GM21447 (cell line): ENCODE measurements around the gene TMEM219.
"Not testable (repeated sequence)": the region's sequence is repeated elsewhere in the genome, so short reads cannot be mapped to it uniquely, and the experiment has no call there.

ENCODE experiments used
- ATAC-seq: cut with Tn5 transposase; IDR thresholded peaks from one replicate; pipeline ENCODE4 v1.9.1; 2021; ENCODE audit not compliant: unreplicated experiment

Gene TMEM219, protein sequence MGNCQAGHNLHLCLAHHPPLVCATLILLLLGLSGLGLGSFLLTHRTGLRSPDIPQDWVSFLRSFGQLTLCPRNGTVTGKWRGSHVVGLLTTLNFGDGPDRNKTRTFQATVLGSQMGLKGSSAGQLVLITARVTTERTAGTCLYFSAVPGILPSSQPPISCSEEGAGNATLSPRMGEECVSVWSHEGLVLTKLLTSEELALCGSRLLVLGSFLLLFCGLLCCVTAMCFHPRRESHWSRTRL

DNA sequence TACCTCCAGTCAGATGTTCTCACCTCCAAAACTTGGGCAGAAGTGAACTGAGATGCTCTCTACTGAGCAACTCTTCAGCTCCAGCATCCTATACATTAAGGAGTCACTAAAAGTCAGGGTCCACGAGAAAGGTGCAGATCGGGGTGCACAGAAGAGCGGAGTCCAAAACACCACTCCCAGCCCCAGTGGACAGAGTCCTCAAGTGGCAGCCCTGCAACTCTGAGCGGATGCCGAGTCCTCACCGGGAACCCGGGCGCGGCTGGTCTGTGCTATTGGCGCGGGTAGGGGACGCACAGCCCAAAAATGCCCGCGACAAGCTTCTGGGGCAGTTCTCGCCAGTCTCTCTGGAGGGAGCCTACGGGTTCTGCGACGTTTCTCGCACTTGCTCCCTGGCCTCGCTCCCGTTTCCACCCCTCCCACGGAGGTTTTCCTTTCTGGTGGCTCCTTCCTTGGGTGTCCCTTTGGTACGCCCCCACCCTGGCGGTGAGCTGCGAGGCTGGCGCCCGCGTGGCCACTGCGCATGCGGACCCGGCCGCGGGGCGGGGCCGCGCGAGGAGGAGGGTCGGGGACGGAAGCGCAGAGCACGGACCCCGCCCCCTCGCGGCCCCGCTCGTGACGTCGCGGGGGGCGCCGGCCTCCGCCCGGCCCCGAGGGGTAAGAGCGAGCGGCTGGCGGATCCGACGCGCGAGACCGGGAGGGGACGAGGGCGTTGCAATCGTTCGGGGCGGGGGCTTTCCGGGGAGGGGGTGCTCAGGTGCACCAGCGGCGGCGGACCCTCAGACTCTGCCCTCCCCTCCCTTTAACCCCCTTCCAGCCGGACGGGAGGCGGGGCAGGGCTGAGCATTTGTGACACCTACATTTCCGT lies at the start of gene TMEM219:
Gene TMEM219, plus strand, starts transcription at position 601 of the 865 bp plus-strand sequence. CDS start 1,065 bp downstream, outside the sequence.
- peak; percentile 80 for ATAC-seq

DNA sequence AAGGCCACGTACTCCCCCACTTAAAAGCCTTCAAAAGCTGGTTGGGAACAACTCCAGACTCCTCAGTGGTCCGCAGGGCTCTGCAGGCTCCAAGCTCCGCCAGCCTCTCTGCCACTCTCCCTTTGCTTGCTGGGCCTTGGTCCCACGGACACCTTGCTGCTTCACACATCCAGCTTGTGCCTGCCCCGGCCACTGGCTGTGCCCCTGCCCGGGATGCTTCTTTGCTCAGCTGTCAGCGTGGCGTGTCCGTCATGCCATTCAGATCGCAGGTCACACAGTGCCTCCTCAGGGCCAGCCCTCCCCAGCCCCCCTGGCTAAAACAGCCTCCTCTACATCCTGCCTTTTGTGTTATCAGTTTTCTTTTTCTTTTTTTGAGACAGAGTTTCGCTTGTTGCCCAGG lies 49.8 kb upstream of the TMEM219 start:
- ATAC-seq = no peak

DNA sequence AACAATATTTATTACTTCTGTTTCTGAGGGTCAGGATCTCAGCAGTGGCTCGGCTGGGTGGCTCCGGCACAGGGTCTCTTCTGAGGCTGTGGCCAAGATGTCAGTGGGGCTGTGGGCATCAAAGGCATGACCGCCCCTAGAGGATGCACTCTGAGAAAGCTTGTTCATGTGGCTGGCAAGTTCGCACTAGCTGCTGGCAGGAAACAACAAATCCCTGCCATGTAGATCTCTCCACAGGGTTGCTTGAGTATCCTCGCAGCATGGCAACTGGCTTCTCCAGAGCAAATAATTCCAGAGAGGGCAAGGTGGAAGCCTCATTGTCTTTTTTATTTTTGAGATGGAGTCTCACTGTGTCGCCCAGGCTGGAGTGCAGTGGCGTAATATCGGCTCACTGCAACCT lies 48.4 kb upstream of the TMEM219 start:
- no peak for ATAC-seq

DNA sequence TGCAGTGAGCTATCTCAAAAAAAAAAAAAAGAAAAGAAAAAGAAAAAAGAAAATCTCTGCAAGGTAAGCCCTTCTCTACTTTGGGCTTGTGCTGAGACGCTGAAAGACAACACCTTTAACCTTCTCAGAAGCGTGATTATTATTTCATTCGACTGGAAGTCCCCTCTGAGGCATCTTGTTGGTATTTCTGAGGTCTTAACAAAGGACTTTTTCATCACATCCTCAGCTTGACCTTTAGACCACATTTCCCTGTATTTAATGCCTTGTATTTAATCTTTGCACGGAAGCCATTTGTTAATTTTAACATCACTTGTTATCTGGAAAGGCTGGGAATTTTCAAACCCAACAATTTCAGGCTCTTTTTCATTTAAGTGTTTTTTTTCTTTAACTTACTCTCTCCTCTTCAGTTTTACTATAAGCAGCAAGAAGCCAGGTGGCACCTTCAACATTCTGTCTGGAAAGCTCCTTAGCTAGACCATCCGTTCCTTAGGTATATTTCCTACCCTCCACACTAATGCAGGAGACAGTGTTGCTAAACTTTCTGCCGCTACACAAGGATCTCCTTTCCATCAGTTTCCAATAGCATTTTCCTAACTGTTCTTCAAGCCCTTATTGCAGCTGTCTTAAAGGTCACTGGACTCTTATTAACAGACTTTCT lies 46.2 kb upstream of the TMEM219 start:
- no peak for ATAC-seq

DNA sequence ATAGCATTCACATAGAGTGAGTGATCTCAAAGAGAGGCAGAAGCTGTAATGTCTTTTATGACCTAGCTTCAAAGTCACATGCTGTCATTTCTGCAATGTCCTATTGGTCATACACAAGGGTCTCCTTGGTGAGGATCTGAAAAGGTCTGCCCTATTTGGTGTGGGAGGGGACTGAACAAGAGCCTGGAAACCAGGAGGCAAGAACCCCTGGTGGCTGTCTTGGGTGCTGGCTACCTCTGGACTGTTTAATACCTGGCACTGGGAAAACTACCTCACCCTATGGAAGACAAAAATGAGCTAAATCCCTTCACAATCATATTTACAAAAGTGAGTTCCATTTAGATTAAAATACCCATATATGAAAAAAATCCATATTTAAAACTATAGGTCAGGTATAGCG lies 44.9 kb upstream of the TMEM219 start:
- no peak for ATAC-seq

DNA sequence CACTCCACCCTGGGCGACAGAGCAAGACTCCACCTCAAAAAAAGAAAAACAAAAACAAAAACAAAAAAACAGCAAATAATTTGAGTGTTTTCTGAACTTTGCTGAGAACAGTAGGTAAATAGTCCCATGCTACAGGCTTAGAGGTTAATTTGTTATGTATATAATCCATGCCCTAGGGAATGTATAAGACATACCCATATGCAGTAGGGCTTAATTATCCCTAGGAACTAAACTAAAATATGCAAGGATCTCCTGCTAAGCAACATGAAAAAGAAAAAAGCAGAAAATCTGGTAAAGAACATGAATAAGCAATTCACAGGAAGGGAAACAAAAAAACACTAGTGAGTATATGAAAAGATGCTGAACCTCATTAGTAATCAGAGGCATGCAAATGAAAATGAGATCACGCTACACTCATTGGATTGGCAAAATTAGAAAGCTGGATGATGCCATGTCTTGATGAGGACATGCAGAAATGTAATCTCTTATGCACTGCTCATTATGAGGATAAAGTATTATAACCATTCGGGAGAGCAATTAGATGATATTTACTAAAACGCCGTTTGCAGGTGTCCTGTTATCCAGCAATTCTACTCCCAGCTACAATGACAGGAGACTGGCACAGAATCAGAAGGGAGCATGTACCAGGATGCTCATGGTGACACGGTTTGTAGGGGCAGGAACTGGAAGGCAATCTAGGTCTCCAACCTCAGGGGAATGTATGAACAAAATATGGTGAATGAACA lies 41.4 kb upstream of the TMEM219 start:
- ATAC-seq = no peak

DNA sequence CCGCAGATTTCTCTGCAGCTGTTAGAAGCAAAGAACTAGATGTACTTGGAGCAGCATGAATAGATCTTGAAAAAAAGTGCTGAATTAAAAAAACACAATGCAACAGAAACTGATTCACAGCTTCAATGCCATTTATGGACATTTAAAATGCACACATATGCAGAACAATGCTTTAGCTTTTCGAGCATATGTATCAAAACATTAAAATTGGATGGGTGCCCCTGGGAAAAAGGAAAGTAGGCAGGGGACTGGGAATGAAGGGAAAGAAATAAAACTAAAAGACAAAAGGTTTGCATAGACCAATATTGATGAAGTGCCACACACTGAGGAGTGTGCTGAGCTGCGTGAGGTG lies 40.9 kb upstream of the TMEM219 start:
- no peak for ATAC-seq

DNA sequence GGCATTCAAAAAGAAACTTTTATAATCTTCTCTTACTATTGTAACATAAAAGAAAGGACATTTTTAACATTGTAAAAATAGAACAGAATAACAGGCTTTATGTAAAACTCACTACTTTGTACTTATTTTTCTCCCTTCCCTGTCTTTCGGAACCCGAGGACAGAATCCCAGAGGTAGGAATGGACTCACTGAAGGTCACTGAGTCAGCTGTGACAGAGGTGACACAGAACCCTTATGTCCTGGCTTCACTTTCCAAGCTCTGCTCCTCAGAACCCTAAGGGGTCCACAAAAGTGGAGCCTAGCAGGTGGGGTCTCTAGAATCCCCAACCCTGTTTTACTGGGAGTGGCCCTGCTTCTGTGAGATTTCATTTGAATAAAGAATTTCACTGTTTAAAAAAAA lies 39.6 kb upstream of the TMEM219 start:
- ATAC-seq = no peak

DNA sequence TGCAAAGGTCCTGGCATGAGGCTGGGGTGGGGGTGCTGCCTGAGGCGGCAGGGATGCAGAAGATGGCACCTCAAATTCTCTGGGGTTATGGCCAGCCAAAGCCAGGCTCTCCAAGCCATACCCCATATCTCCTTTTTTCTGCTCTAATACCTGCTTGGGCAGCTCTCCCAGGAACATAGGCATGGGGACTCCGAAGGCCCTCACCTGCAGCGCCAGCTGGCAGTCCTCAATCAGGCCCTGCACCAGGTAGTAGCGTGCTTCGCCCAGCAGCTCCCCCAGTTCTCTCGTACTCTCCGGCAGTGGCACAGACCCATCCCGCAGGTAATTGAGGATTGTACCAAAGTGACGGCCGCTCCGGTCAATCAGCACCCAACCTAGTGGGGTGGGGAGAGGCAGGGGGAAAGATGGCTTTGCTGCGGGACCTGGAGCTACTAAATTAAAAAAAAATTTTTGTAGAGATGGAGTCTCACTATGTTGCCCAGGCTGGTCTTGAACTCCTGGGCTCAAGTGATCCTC lies 38.8 kb upstream of the TMEM219 start:
- ATAC-seq = no peak

DNA sequence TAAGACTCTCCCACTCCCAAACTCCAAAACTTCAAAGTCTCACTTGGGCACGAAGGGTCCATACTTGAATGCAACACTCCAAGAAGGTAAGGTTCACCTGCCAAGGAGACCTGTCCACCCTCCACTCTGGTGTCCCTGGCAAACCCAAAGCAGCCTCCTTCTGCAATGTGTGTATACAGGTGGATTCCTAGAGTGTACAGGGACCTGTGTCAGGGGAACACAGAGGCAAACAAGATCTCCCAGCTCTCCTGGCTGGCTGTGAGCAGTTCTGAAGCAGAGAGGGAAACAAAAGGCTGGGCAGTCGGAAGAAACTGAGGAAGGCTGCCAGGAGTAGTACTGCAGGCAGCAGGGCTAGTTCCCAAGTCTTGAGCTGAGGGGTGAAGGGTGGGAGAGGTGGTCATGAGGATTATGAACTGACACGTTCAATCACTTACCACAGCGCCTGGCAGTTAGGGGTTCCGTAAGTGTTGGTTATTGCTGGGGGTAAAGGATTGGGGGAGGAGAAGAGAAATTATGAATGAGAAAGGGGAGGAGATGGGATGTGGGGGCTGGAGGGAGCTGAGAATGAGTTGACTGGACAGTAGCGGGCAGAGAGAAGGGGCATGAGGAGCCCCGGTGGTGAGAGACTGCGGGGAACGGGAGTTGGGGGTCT lies 36.6 kb upstream of the TMEM219 start:
- no peak for ATAC-seq

DNA sequence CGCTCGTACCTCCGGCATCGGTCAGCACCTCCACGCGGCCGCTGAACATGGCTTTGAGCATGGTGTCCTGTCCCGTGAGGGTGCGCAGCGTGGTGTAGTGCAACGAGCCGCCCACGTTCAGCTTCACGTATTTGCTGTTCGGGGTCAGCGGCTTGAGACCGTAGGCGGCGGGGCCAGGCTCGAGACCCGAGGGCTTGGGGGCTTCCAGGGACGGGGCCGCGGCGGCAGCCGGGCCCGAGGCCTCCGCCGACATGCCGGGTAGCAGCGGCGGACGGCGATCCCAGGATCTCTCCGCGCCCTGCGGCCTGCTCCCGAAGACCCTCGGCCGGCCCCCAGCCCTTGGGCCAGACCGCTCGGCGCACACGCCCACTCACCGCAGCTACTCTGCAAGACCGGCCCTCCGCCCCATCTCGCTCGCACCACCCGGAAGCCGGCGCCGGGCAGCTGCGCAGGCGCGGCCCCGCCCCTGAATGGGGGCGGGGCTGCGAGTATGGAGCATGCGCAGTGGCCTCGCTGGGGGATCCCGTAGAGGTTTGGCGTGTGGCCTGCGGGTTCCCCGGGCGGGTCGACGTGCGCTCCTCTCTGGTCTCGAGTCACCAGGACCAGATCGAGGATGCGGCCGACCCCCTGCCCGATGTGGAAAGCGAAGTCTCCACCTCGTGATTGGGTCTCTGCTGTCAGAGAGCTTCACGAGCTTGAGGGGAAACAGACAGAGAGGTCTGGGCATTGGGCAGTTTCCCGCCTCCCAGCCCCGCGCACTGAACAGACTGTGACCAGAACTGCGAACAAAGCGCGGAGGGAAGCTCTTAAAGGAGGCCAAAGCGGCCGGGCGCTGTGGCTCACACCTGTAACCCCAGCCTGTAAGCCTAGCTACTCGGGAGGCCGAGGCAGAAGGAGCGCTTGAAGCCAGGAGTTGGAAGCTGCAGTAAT lies 35.8 kb upstream of the TMEM219 start, which contains the start of gene KCTD13:
Gene KCTD13, minus strand, starts transcription at position 446 of the 930 bp plus-strand sequence. Its CDS starts 193 bp downstream, at position 253.
- ATAC-seq = peak; percentile 86

DNA sequence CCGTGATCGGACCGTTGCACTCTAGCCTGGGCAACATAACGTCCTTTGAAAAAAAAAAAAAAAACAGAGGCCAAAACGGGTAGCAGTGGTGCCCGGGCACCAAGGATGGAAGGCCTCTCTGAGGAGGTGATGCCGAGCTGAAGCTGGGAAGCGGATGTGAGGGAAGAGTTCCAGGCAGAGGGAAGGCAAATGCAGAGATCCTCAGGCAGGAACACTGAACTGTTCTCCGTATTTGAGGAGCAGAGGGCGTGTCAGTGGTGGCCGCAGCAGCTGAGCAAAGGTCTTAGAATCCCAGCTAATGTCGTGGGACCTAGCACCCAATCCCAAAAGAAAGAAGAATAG lies 35.2 kb upstream of the TMEM219 start:
- peak; percentile 8 for ATAC-seq

DNA sequence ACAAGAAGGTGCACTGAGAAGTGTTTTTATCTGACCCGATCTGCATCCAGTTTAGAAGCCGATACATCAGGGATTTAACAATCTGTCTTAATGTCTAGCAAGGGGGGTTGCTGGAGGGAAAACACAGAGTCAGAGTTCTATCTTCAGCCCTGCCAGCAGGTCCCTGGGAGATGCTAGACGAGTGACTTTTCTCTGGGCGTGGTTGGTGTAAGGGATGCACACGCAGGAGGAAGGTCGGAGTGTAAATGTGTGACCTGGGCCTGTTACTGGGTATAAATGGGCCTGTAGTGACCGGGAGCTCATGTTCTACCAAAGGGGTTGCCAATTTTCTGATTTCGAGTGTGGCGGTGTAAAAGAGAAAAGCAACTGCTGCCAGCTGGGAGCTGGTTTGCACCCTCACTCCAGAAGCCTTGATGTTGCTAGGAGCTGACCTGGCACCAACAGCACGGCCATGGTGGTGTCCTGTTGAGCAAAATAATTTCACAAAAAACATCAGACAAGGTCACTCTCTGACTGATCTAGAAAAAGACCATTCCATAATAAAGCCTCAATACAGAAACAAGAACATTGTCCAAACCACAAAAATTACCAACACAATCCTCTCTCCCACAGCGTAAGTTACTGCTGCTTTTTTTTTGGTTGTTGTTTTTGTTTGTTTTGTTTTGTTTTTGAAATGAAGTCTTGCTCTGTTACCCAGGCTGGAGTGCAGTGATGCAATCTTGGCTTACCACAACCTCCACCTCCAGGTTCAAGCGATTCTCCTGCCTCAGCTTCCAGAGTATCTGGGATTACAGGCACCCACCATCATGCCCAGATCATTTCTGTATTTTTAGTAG lies 34.6 kb upstream of the TMEM219 start:
- ATAC-seq = no peak

DNA sequence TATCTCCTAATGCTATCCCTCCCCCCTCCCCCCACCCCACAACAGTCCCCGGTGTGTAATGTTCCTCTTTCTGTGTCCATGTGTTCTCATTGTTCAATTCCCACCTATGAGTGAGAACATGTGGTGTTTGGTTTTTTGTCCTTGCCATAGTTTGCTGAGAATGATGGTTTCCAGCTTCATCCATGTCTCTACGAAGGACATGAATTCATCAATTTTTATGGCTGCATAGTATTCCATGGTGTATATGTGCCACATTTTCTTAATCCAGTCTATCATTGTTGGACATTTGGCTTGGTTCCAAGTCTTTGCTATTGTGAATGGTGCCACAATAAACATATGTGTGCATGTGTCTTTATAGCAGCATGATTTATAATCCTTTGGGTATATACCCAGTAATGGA lies 30.1 kb upstream of the TMEM219 start:
- not testable (repeated sequence) for ATAC-seq

DNA sequence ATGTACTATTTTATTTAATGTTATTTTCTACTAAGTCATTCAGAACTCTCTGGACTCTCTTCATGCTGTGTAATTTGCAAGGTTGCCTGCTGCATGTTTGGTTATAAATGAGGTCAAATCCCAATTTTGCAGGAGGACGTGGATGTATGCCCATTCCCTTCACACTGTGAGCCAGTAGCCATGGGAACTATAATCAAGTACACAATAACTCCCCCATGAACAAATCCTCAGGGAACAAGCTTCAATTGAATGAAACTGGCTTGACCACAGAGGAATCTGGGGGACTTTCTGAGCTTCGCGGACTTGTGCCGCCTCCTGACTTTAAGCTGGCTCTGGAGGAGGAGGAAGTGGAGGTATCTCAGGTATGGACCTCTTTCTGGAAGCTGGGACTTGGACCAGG lies 21.2 kb upstream of the TMEM219 start:
- ATAC-seq = no peak

DNA sequence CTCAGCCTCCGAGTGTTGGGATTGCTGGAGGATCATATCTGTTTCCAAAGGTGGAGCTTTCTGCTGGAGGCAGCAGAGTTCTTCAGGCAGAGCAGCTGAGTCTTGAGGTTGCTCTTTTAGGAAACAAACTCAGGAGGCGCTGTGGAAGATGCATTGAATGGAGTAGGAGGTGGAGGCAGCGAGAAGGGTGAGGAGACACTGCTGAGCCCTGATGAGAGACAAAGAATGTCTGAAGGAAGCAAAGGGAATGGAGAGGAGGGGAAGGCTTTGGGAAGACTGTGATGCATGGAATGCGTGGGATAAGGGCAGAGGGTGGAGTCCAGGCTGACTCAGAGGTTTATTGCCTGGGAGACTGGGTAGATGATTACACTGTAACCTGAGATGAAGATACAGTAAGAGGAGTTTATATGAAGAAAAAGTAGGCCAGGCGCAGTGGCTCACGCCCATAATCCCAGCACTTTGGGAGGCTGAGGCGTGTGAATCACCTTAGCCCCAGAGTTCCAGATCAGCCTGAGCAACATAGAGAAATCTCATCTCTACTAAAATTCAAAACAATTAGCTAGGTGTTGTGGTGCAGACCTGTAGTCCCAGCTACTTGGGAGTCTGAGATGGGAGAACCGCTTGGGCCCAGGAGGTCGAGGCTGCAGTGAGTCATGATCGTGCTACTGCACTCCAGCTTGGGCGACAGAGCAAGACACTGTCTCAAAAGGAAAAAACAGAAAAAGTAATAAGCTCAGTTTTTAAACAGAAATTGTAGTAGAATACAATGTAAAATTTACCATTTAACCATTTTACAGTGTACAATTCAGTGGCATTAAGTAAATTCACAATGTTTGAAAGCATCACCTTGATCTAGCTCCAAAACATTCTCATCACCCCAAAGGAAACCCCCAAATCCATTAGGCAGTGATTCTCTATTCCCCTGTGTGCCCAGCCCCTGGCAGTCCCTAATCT lies 17.8 kb upstream of the TMEM219 start:
- ATAC-seq = no peak

DNA sequence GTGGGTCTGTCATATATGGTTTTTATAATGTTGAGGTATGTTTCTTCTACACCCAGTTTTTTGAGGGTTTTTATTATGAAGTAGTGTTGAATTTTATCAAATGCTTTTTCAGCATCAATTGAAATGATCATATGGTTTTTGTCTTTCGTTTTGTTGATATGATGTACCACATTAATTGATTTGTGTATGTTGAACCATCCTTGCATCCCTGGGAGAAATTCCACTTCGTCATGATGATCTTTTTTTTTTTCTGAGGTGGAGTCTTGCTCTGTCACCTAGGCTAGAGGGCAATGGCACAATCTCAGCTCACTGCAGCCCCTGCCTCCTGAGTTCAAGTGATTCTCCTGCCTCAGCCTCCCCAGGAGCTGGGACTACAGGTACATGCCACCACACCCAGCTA lies 14.0 kb upstream of the TMEM219 start:
- ATAC-seq = no peak
